Muscle of back (tissue), 13 donors: ENCODE data around the gene NELL1. TPM values are rescaled to one million over a fixed set of nuclear protein-coding genes. Genes with fewer than 3 reads are reported as not detected.
A peak's percentile ranks its signal among the peaks of the same experiment; 100 is the strongest.

Source experiments
- DNase-seq, 3 donors: peaks; one replicate each; pipeline versions ENCODE4 v3.0.0 to v3.0.0-alpha.2; 2013
- long read RNA-seq, 9 donors: transcript quantifications; one replicate each; lab custom pipeline, GENCODE V29; 2026
- polyA plus RNA-seq, 10 donors: library from polyadenylated mRNA; unstranded; fragments of 120-200 nt; gene quantifications; one replicate each; pipeline ENCODE4 v1.2.1, GENCODE V29; 2013; ENCODE audit not compliant: insufficient read length in 10 of 10

The NELL1 gene
- 1 to 10 TPM; 3.5 to 6.0 (median 4.9) TPM for polyA plus RNA-seq
- long read RNA-seq, donor 1, partial matches to known transcripts, result 0 of 1 reads
- long read RNA-seq, donor 1, other reads (novel, unspliced or antisense), result 0 of 1 reads
- long read RNA-seq, donor 2, result 0 reads
- long read RNA-seq, donor 3, result 0 reads
- long read RNA-seq, donor 4, partial matches to known transcripts, result 0 of 1 reads
- long read RNA-seq, donor 4, other reads (novel, unspliced or antisense), result 0 of 1 reads
- long read RNA-seq, donor 5, partial matches to known transcripts, result 0 of 2 reads
- long read RNA-seq, donor 5, other reads (novel, unspliced or antisense), result 0 of 2 reads
- long read RNA-seq, donor 6, partial matches to known transcripts, result 0 of 2 reads
- long read RNA-seq, donor 6, other reads (novel, unspliced or antisense), result 0 of 2 reads
- long read RNA-seq, donor 7, partial matches to known transcripts, result 0 of 2 reads
- long read RNA-seq, donor 7, other reads (novel, unspliced or antisense), result 0 of 2 reads
- long read RNA-seq, donor 8, result 0 reads
- long read RNA-seq, donor 9, result 0 reads

GRCh38 chr11:20668844-20669819 is at the start of gene NELL1:
Gene NELL1, plus strand, starts transcription at chr11:20669586.
- DNase-seq, result peak in 1 of 3 donors; percentile 21

GRCh38 chr11:20620988-20621387 is 48.4 kb upstream of the NELL1 start:
- DNase-seq, result no peak

- DNase-seq, result no peak
Observed at GRCh38 chr11:20621679-20622078, 47.7 kb upstream of the NELL1 start.

GRCh38 chr11:20623252-20623651 is 46.1 kb upstream of the NELL1 start:
- no peak for DNase-seq

- no peak for DNase-seq
Observed at GRCh38 chr11:20626279-20626678, 43.1 kb upstream of the NELL1 start.

- no peak for DNase-seq
Observed at GRCh38 chr11:20627026-20627425, 42.4 kb upstream of the NELL1 start.

GRCh38 chr11:20627701-20628100 is 41.7 kb upstream of the NELL1 start:
- no peak for DNase-seq

GRCh38 chr11:20631519-20632168 is 37.7 kb upstream of the NELL1 start:
- DNase-seq, result no peak

- DNase-seq, result no peak
Observed at GRCh38 chr11:20632169-20632532, 37.2 kb upstream of the NELL1 start.

GRCh38 chr11:20634044-20634443 is 35.3 kb upstream of the NELL1 start:
- DNase-seq, result no peak

- no peak for DNase-seq
Observed at GRCh38 chr11:20634781-20635180, 34.6 kb upstream of the NELL1 start.

- DNase-seq, result no peak
Observed at GRCh38 chr11:20638074-20638473, 31.3 kb upstream of the NELL1 start.

GRCh38 chr11:20639688-20640087 is 29.7 kb upstream of the NELL1 start:
- no peak for DNase-seq

GRCh38 chr11:20640401-20640800 is 29.0 kb upstream of the NELL1 start:
- no peak for DNase-seq

GRCh38 chr11:20644360-20644759 is 25.0 kb upstream of the NELL1 start:
- no peak for DNase-seq

- DNase-seq, result peak; percentile 53 to 67 (median 56)
Observed at GRCh38 chr11:20647976-20648565, 21.3 kb upstream of the NELL1 start.

- no peak for DNase-seq
Observed at GRCh38 chr11:20652150-20652806, 17.1 kb upstream of the NELL1 start.

GRCh38 chr11:20654038-20654437 is 15.3 kb upstream of the NELL1 start:
- peak in 1 of 3 donors; percentile 30 for DNase-seq

- DNase-seq, result no peak
Observed at GRCh38 chr11:20656901-20657300, 12.5 kb upstream of the NELL1 start.

- DNase-seq, result no peak
Observed at GRCh38 chr11:20658135-20658534, 11.3 kb upstream of the NELL1 start.

GRCh38 chr11:20661445-20661844 is 7.9 kb upstream of the NELL1 start:
- DNase-seq, result no peak
